Dendritic cell treated with granulocyte-macrophage colony-stimulating factor and Interleukin-4, amounts not matched to agents 40 ng/mL and 50 ng/mL, for 4 days (primary cell): ENCODE data around the gene RFX5.
"Not testable (repeated sequence)": the region's sequence is repeated elsewhere in the genome, so short reads cannot be mapped to it uniquely, and the experiment has no call there.

Source experiments
- H3K27ac Mint-ChIP-seq: one replicate; pipeline ENCODE4 v1.8.0; 2022; ENCODE audit warnings: mild to moderate bottlenecking, mixed read lengths
- H3K27me3 Mint-ChIP-seq: one replicate; pipeline ENCODE4 v1.8.0; 2022; ENCODE audit warnings: mild to moderate bottlenecking, mixed read lengths
- H3K36me3 Mint-ChIP-seq: one replicate; pipeline ENCODE4 v1.8.0; 2022; ENCODE audit warnings: low read depth, mixed read lengths
- H3K4me1 Mint-ChIP-seq: one replicate; pipeline ENCODE4 v1.8.0; 2022; ENCODE audit warnings: low read depth, mixed read lengths
- H3K4me3 Mint-ChIP-seq: one replicate; pipeline ENCODE4 v1.8.0; 2022; ENCODE audit warnings: mild to moderate bottlenecking, moderate library complexity, mixed read lengths
- H3K9me3 Mint-ChIP-seq: one replicate; pipeline ENCODE4 v1.8.0; 2022; ENCODE audit warnings: mixed read lengths
- intact Hi-C: fragments of 100-400 bp; cut with micrococcal nuclease; formaldehyde crosslinking; loops from one replicate; pipeline ENCODE4 v1.15.0; 2022

RFX5 gene

GRCh38 chr1:151369621-151370048, 22.6 kb upstream of the RFX5 start:
- H3K4me1 Mint-ChIP-seq: peaks cover 58% of the 10 kb centered on the region
- no peaks in the 10 kb centered on the region for H3K9me3 Mint-ChIP-seq
- H3K4me3 Mint-ChIP-seq: no peak overlapping the region
- no peak overlapping the region for H3K27ac Mint-ChIP-seq
- intact Hi-C loops: no loop called here
- H3K27me3 Mint-ChIP-seq: no peaks in the 10 kb centered on the region
- no peaks in the 10 kb centered on the region for H3K36me3 Mint-ChIP-seq

GRCh38 chr1:151369302-151369610, 22.2 kb upstream of the RFX5 start:
- Mint-ChIP-seq H3K36me3 (no peaks in the 10 kb centered on the region), H3K4me1 (peaks cover 57% of the 10 kb centered on the region), H3K27ac (no peak overlapping the region), H3K9me3 (no peaks in the 10 kb centered on the region), H3K4me3 (no peak overlapping the region), H3K27me3 (no peaks in the 10 kb centered on the region)
- intact Hi-C loops: no loop called here

GRCh38 chr1:151368393-151369301, 21.6 kb upstream of the RFX5 start:
- intact Hi-C loops: no loop called here
- no peak overlapping the region for H3K4me3 Mint-ChIP-seq
- H3K27ac Mint-ChIP-seq: no peak overlapping the region
- H3K27me3 Mint-ChIP-seq: no peaks in the 10 kb centered on the region
- H3K9me3 Mint-ChIP-seq: peaks cover under 1% of the 10 kb centered on the region
- peaks cover 51% of the 10 kb centered on the region for H3K4me1 Mint-ChIP-seq
- no peaks in the 10 kb centered on the region for H3K36me3 Mint-ChIP-seq

- no peaks in the 10 kb centered on the region for H3K36me3 Mint-ChIP-seq
- H3K27me3 Mint-ChIP-seq: no peaks in the 10 kb centered on the region
- H3K4me3 Mint-ChIP-seq: no peak overlapping the region
- no peak overlapping the region for H3K27ac Mint-ChIP-seq
- intact Hi-C loops: no loop called here
- peaks cover 43% of the 10 kb centered on the region for H3K4me1 Mint-ChIP-seq
- H3K9me3 Mint-ChIP-seq: peaks cover 9% of the 10 kb centered on the region
Measured at GRCh38 chr1:151367658-151368392, 20.8 kb upstream of the RFX5 start.

GRCh38 chr1:151364996-151365395, 17.9 kb upstream of the RFX5 start:
- Mint-ChIP-seq H3K4me1 (peaks cover 30% of the 10 kb centered on the region), H3K27ac (no peak overlapping the region), H3K27me3 (no peaks in the 10 kb centered on the region), H3K36me3 (peaks cover 8% of the 10 kb centered on the region), H3K4me3 (no peak overlapping the region), H3K9me3 (peaks cover 23% of the 10 kb centered on the region)
- intact Hi-C loops: no loop called here

GRCh38 chr1:151362308-151363155, 15.5 kb upstream of the RFX5 start:
- Mint-ChIP-seq H3K27ac (peak overlapping the region; percentile 10), H3K27me3 (no peaks in the 10 kb centered on the region), H3K9me3 (peaks cover 23% of the 10 kb centered on the region), H3K36me3 (peaks cover 8% of the 10 kb centered on the region), H3K4me1 (peaks cover 14% of the 10 kb centered on the region), H3K4me3 (no peak overlapping the region)
- intact Hi-C loops: no loop called here

- no peak overlapping the region for H3K4me3 Mint-ChIP-seq
- peaks cover 8% of the 10 kb centered on the region for H3K36me3 Mint-ChIP-seq
- H3K4me1 Mint-ChIP-seq: peaks cover 15% of the 10 kb centered on the region
- H3K27ac Mint-ChIP-seq: peak overlapping the region; percentile 7
- intact Hi-C loops: no loop called here
- no peaks in the 10 kb centered on the region for H3K27me3 Mint-ChIP-seq
- peaks cover 23% of the 10 kb centered on the region for H3K9me3 Mint-ChIP-seq
Measured at GRCh38 chr1:151361883-151362282, 14.8 kb upstream of the RFX5 start.

- no peak overlapping the region for H3K4me3 Mint-ChIP-seq
- H3K9me3 Mint-ChIP-seq: peaks cover 10% of the 10 kb centered on the region
- H3K4me1 Mint-ChIP-seq: peaks cover 17% of the 10 kb centered on the region
- intact Hi-C loops: no loop called here
- no peaks in the 10 kb centered on the region for H3K27me3 Mint-ChIP-seq
- peaks cover 7% of the 10 kb centered on the region for H3K36me3 Mint-ChIP-seq
- H3K27ac Mint-ChIP-seq: no peak overlapping the region
Measured at GRCh38 chr1:151356696-151357095, 9.6 kb upstream of the RFX5 start.

- peaks cover 9% of the 10 kb centered on the region for H3K36me3 Mint-ChIP-seq
- peaks cover 7% of the 10 kb centered on the region for H3K9me3 Mint-ChIP-seq
- peaks cover 20% of the 10 kb centered on the region for H3K4me1 Mint-ChIP-seq
- intact Hi-C loops: no loop called here
- H3K27ac Mint-ChIP-seq: peak overlapping the region; percentile 66
- H3K4me3 Mint-ChIP-seq: no peak overlapping the region
- no peaks in the 10 kb centered on the region for H3K27me3 Mint-ChIP-seq
Measured at GRCh38 chr1:151352021-151352718, 5.1 kb upstream of the RFX5 start.

GRCh38 chr1:151350323-151350722, 3.3 kb upstream of the RFX5 start:
- intact Hi-C loops: not testable (repeated sequence)

GRCh38 chr1:151347523-151348246, 633 bp upstream of the RFX5 start:
- Mint-ChIP-seq H3K4me1 (peaks cover 52% of the 10 kb centered on the region), H3K36me3 (peaks cover 53% of the 10 kb centered on the region), H3K27me3 (no peaks in the 10 kb centered on the region), H3K4me3 (peak overlapping the region; percentile 85), H3K9me3 (peaks cover 7% of the 10 kb centered on the region), H3K27ac (peak overlapping the region; percentile 97)
- intact Hi-C loops: loop anchor here (2.0 kb wide), 2 partner anchors 21 to 51 kb away; partner anchors contain the start of genes PI4KB and PSMB4

More at GRCh38 chr1:151350323-151350722, 3.3 kb upstream of the RFX5 start:
- not testable (repeated sequence) for H3K27me3 Mint-ChIP-seq, H3K4me3 Mint-ChIP-seq, H3K27ac Mint-ChIP-seq, H3K9me3 Mint-ChIP-seq
- Mint-ChIP-seq H3K4me1 (peaks cover 26% of the 10 kb centered on the region), H3K36me3 (peaks cover 27% of the 10 kb centered on the region)

GRCh38 chr1:151346082-151346768, 827 bp downstream of the RFX5 start:
- Mint-ChIP-seq H3K36me3 (peaks cover 60% of the 10 kb centered on the region), H3K9me3 (no peaks in the 10 kb centered on the region), H3K27ac (peak overlapping the region; percentile 97), H3K4me1 (peaks cover 63% of the 10 kb centered on the region), H3K27me3 (no peaks in the 10 kb centered on the region), H3K4me3 (peak overlapping the region; percentile 85)
- intact Hi-C loops: loop anchor here (2.0 kb wide), 2 partner anchors 19 to 53 kb away; partner anchors contain the start of genes PI4KB and PSMB4
